GM19099 (cell line): ENCODE data around the gene CALY.
A peak's percentile ranks its signal among the peaks of the same experiment; 100 is the strongest.

ENCODE experiments used
- POLR2A ChIP-seq: IDR thresholded peaks from 3 replicates; pipeline ENCODE4 v1.6.1; 2011; ENCODE audit warnings: low read depth; ENCODE audit not compliant: insufficient read length; ENCODE audit errors: extremely low read depth

The CALY gene

GRCh38 chr10:133281084-133281483 is 55.6 kb downstream of the CALY start:
- no peak for TF ChIP-seq POLR2A

GRCh38 chr10:133280391-133281059 is 56.2 kb downstream of the CALY start:
- TF ChIP-seq POLR2A: no peak

- TF ChIP-seq POLR2A: no peak
Measured at GRCh38 chr10:133279326-133280226, 57.1 kb downstream of the CALY start.

- TF ChIP-seq POLR2A: peak; percentile 11
Measured at GRCh38 chr10:133278577-133279265, 58.0 kb downstream of the CALY start.

GRCh38 chr10:133277993-133278576 is 58.6 kb downstream of the CALY start:
- no peak for TF ChIP-seq POLR2A

GRCh38 chr10:133277277-133277992 is 59.3 kb downstream of the CALY start:
- TF ChIP-seq POLR2A: no peak

GRCh38 chr10:133276435-133277201 is 60.1 kb downstream of the CALY start, which contains the start of gene ADAM8:
Gene ADAM8, minus strand, starts transcription at chr10:133276868. Its CDS starts 51 bp downstream, at chr10:133276817.
- TF ChIP-seq POLR2A: peak; percentile 85

GRCh38 chr10:133276100-133276434 is 60.6 kb downstream of the CALY start:
- no peak for TF ChIP-seq POLR2A

GRCh38 chr10:133275684-133276092 is 61.0 kb downstream of the CALY start:
- no peak for TF ChIP-seq POLR2A

- peak; percentile 64 for TF ChIP-seq POLR2A
Measured at GRCh38 chr10:133274751-133275683, 61.7 kb downstream of the CALY start.
